CD4-positive, alpha-beta T cell treated with Interleukin-17A for 1 hour (primary cell): Measurements from ENCODE around the gene SEPTIN2.
A peak's percentile ranks its signal among the peaks of the same experiment; 100 is the strongest.
"Not testable (repeated sequence)": the region's sequence is repeated elsewhere in the genome, so short reads cannot be mapped to it uniquely, and the experiment has no call there.

Experiments used
- DNase-seq: peaks from one replicate; pipeline ENCODE4 v3.0.0-alpha.2; 2020

Gene SEPTIN2

GRCh38 chr2:241315879-241316631 is at the start of gene SEPTIN2:
Gene SEPTIN2, plus strand, starts transcription at chr2:241315925. Its CDS starts 8,308 bp downstream, at chr2:241324233.
- peak; percentile 86 for DNase-seq

GRCh38 chr2:241267249-241268067 is 48.3 kb upstream of the SEPTIN2 start:
- DNase-seq, result no peak

- no peak for DNase-seq
Measured at GRCh38 chr2:241268306-241268705, 47.4 kb upstream of the SEPTIN2 start.

GRCh38 chr2:241268716-241269445 is 46.8 kb upstream of the SEPTIN2 start:
- DNase-seq, result no peak

GRCh38 chr2:241269707-241270520 is 45.8 kb upstream of the SEPTIN2 start:
- no peak for DNase-seq

GRCh38 chr2:241270531-241270930 is 45.2 kb upstream of the SEPTIN2 start:
- no peak for DNase-seq

- DNase-seq, result peak; percentile 51
Measured at GRCh38 chr2:241271706-241272302, 43.9 kb upstream of the SEPTIN2 start.

GRCh38 chr2:241272303-241273209 is 43.2 kb upstream of the SEPTIN2 start:
- DNase-seq, result peak; percentile 59

- no peak for DNase-seq
Measured at GRCh38 chr2:241273210-241274020, 42.3 kb upstream of the SEPTIN2 start.

- DNase-seq, result no peak
Measured at GRCh38 chr2:241274127-241274526, 41.6 kb upstream of the SEPTIN2 start.

GRCh38 chr2:241275504-241275903 is 40.2 kb upstream of the SEPTIN2 start:
- no peak for DNase-seq

- no peak for DNase-seq
Measured at GRCh38 chr2:241275910-241276309, 39.8 kb upstream of the SEPTIN2 start.

- not testable (repeated sequence) for DNase-seq
Measured at GRCh38 chr2:241278306-241278705, 37.4 kb upstream of the SEPTIN2 start.

GRCh38 chr2:241279413-241279812 is 36.3 kb upstream of the SEPTIN2 start:
- no peak for DNase-seq

- no peak for DNase-seq
Measured at GRCh38 chr2:241279828-241280227, 35.9 kb upstream of the SEPTIN2 start.

GRCh38 chr2:241280291-241280690 is 35.4 kb upstream of the SEPTIN2 start:
- DNase-seq, result no peak

GRCh38 chr2:241282555-241282954 is 33.2 kb upstream of the SEPTIN2 start:
- no peak for DNase-seq

- DNase-seq, result no peak
Measured at GRCh38 chr2:241285596-241285995, 30.1 kb upstream of the SEPTIN2 start.

- DNase-seq, result no peak
Measured at GRCh38 chr2:241286348-241287090, 29.2 kb upstream of the SEPTIN2 start.
